HCT116 (cell line): ENCODE results near the gene SAE1.

Experiments
- EGR1 ChIP-seq: IDR thresholded peaks from 2 replicates; pipeline ENCODE4 v1.6.1; 2012; ENCODE audit warnings: low read depth
- ELF1 ChIP-seq: IDR thresholded peaks from 2 replicates; pipeline ENCODE4 v1.6.1; 2012; ENCODE audit warnings: low read depth, borderline replicate concordance
- EZH2 ChIP-seq: fragments of 200-600 bp; sonication (generic); IDR thresholded peaks from 2 replicates; pipeline ENCODE4 v1.6.1; 2017; ENCODE audit warnings: antibody characterized with exemption, mixed run types
- EZH2phosphoT487 ChIP-seq: fragments of 200-600 bp; IDR thresholded peaks from 2 replicates; pipeline ENCODE4 v1.6.1; 2018; ENCODE audit warnings: antibody characterized with exemption, borderline replicate concordance
- FOSL1 ChIP-seq: IDR thresholded peaks from 2 replicates; pipeline ENCODE4 v1.6.1; 2012; ENCODE audit warnings: low read depth
- JUND ChIP-seq: IDR thresholded peaks from 2 replicates; pipeline ENCODE4 v1.6.1; 2012
- MAX ChIP-seq: IDR thresholded peaks from 2 replicates; pipeline ENCODE4 v1.6.1; 2012
- POLR2A ChIP-seq: IDR thresholded peaks from 2 replicates; pipeline ENCODE4 v1.7.0; 2011; ENCODE audit warnings: borderline replicate concordance; ENCODE audit not compliant: insufficient read depth, insufficient read length; ENCODE audit errors: extremely low read depth
- POLR2AphosphoS5 ChIP-seq: IDR thresholded peaks from 2 replicates; pipeline ENCODE4 v1.6.1; 2011; ENCODE audit warnings: mild to moderate bottlenecking, low read depth, low read length, moderate library complexity
- ZNF274 ChIP-seq: fragments of 200-500 bp; sonication (Bioruptor generic); IDR thresholded peaks from 2 replicates; pipeline ENCODE4 v1.6.1; 2014; ENCODE audit warnings: mild to moderate bottlenecking, low read depth, low read length, inconsistent platforms
- TF ChIP-seq, protein P1 (sequence below), 3 experiments: fragments of 200-600 bp in 1 of 3; sonication (generic) in 1 of 3; IDR thresholded peaks in 2 of 3; conservative IDR thresholded peaks in 1 of 3; 2 replicates each; pipeline ENCODE4 v1.5.1; 2012 to 2017; ENCODE audit warnings: low read depth in 2 of 3, low read length in 2 of 3, antibody characterized with exemption in 1 of 3, borderline replicate concordance in 1 of 3, control low read depth in 1 of 3, mild to moderate bottlenecking in 1 of 3, mixed read lengths in 1 of 3, mixed run types in 1 of 3, moderate library complexity in 1 of 3; ENCODE audit not compliant: insufficient read depth in 1 of 3

- no peak for TF ChIP-seq POLR2A
- TF ChIP-seq, protein P1, sequence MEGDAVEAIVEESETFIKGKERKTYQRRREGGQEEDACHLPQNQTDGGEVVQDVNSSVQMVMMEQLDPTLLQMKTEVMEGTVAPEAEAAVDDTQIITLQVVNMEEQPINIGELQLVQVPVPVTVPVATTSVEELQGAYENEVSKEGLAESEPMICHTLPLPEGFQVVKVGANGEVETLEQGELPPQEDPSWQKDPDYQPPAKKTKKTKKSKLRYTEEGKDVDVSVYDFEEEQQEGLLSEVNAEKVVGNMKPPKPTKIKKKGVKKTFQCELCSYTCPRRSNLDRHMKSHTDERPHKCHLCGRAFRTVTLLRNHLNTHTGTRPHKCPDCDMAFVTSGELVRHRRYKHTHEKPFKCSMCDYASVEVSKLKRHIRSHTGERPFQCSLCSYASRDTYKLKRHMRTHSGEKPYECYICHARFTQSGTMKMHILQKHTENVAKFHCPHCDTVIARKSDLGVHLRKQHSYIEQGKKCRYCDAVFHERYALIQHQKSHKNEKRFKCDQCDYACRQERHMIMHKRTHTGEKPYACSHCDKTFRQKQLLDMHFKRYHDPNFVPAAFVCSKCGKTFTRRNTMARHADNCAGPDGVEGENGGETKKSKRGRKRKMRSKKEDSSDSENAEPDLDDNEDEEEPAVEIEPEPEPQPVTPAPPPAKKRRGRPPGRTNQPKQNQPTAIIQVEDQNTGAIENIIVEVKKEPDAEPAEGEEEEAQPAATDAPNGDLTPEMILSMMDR (IDR thresholded peaks at IDR 0.05 in 2 of 3, conservative IDR thresholded peaks at IDR 0.05 in 1 of 3; ENCODE audit: borderline replicate concordance in 1 of 3, insufficient read depth in 1 of 3, low read depth in 2 of 3, low read length in 2 of 3), result no peak
- no peak for TF ChIP-seq ELF1
- TF ChIP-seq ZNF274, result no peak
- TF ChIP-seq EZH2, result no peak
- TF ChIP-seq EGR1, result no peak
- no peak for TF ChIP-seq EZH2phosphoT487
- no peak; the same call in 1 of the 2 replicates for TF ChIP-seq JUND
- TF ChIP-seq FOSL1, result no peak
- TF ChIP-seq POLR2AphosphoS5, result peak; percentile 58
- TF ChIP-seq MAX, result no peak
Observed at GRCh38 chr19:47113850-47114651, 16.6 kb upstream of the SAE1 start.
